ENCODE results near the gene KLF5. TPM values are rescaled to one million over a fixed set of nuclear protein-coding genes. Genes with fewer than 3 reads are reported as not detected.

KLF5 gene
- total and polyA plus RNA-seq, 4 donors, result 22.2 to 58.6 (median 47.7) TPM

GRCh38 chr13:73079359-73079758, 20.6 kb downstream of the KLF5 start:
- no peak overlapping the region for H3K4me3 ChIP-seq
- H3K9me3 ChIP-seq (ENCODE audit: control insufficient read depth in 4 of 4, insufficient read depth in 3 of 4, low read length in 3 of 4), result no peaks in the 10 kb centered on the region
- 91 to 96% methylated on average over 3 of the region's 3 CpGs for WGBS, 2 donors
- DNase-seq, result no peak
- H3K27ac ChIP-seq (ENCODE audit: low read depth in 1 of 2, low read length in 1 of 2), result no peak overlapping the region
- peaks cover 0 to 6% (median 0%) of the 10 kb centered on the region in 3 donors for H3K27me3 ChIP-seq (ENCODE audit: control insufficient read depth in 3 of 3, insufficient read depth in 3 of 3, low read length in 2 of 3)
- peaks cover 0 to 7% (median 0%) of the 10 kb centered on the region in 5 donors for H3K4me1 ChIP-seq (ENCODE audit: control insufficient read depth in 5 of 5, insufficient read depth in 5 of 5, low read length in 5 of 5)
- ATAC-seq (ENCODE audit: insufficient read depth, low FRiP score), result no peak
- peaks cover 0 to 5% (median 0%) of the 10 kb centered on the region in 4 donors for H3K36me3 ChIP-seq (ENCODE audit: control insufficient read depth in 4 of 4, insufficient read depth in 4 of 4, low read length in 4 of 4)
- TF ChIP-seq CTCF (IDR thresholded peaks at IDR 0.05; ENCODE audit: control extremely low read depth, extremely low read depth), result no peak
- H3K9ac ChIP-seq (ENCODE audit: insufficient read depth in 1 of 2, low read length in 2 of 2), result no peak overlapping the region

- H3K27ac ChIP-seq (ENCODE audit: low read depth in 1 of 2, low read length in 1 of 2), result no peak overlapping the region
- DNase-seq (no peak), ATAC-seq (ENCODE audit: insufficient read depth, low FRiP score) (no peak)
- no peaks in the 10 kb centered on the region for H3K9me3 ChIP-seq (ENCODE audit: control insufficient read depth in 4 of 4, insufficient read depth in 3 of 4, low read length in 3 of 4)
- TF ChIP-seq CTCF (IDR thresholded peaks at IDR 0.05; ENCODE audit: control extremely low read depth, extremely low read depth), result no peak
- no peaks in the 10 kb centered on the region for H3K36me3 ChIP-seq (ENCODE audit: control insufficient read depth in 4 of 4, insufficient read depth in 4 of 4, low read length in 4 of 4)
- H3K27me3 ChIP-seq (ENCODE audit: control insufficient read depth in 3 of 3, insufficient read depth in 3 of 3, low read length in 2 of 3), result peaks cover 0 to 4% (median 0%) of the 10 kb centered on the region in 3 donors
- no peak overlapping the region for H3K4me3 ChIP-seq
- WGBS, 2 donors, result 56 to 60% methylated on average over 4 of the region's 4 CpGs
- no peak overlapping the region for H3K9ac ChIP-seq (ENCODE audit: insufficient read depth in 1 of 2, low read length in 2 of 2)
- peaks cover 0 to 3% (median 0%) of the 10 kb centered on the region in 5 donors for H3K4me1 ChIP-seq (ENCODE audit: control insufficient read depth in 5 of 5, insufficient read depth in 5 of 5, low read length in 5 of 5)
These were observed 22.6 kb downstream of the KLF5 start for GRCh38 chr13:73081256-73081915.

- Histone ChIP-seq H3K4me3 (no peak overlapping the region), H3K9ac (ENCODE audit: insufficient read depth in 1 of 2, low read length in 2 of 2) (no peak overlapping the region), H3K9me3 (ENCODE audit: control insufficient read depth in 4 of 4, insufficient read depth in 3 of 4, low read length in 3 of 4) (no peaks in the 10 kb centered on the region), H3K36me3 (ENCODE audit: control insufficient read depth in 4 of 4, insufficient read depth in 4 of 4, low read length in 4 of 4) (no peaks in the 10 kb centered on the region), H3K4me1 (ENCODE audit: control insufficient read depth in 5 of 5, insufficient read depth in 5 of 5, low read length in 5 of 5) (peaks cover 0 to 3% (median 0%) of the 10 kb centered on the region in 5 donors), H3K27ac (ENCODE audit: low read depth in 1 of 2, low read length in 1 of 2) (no peak overlapping the region), H3K27me3 (ENCODE audit: control insufficient read depth in 3 of 3, insufficient read depth in 3 of 3, low read length in 2 of 3) (peaks cover 0 to 3% (median 0%) of the 10 kb centered on the region in 3 donors)
- DNase-seq (no peak), ATAC-seq (ENCODE audit: insufficient read depth, low FRiP score) (no peak)
- TF ChIP-seq CTCF (IDR thresholded peaks at IDR 0.05; ENCODE audit: control extremely low read depth, extremely low read depth), result no peak
- 71 to 90% methylated on average over 5 of the region's 5 CpGs for WGBS, 2 donors
These were observed 23.7 kb downstream of the KLF5 start for GRCh38 chr13:73082471-73082870.
